GM21723 (cell line): ENCODE measurements around the gene CNTN5.
"Not testable (repeated sequence)": the region's sequence is repeated elsewhere in the genome, so short reads cannot be mapped to it uniquely, and the experiment has no call there.

Source experiments
- ATAC-seq: cut with Tn5 transposase; IDR thresholded peaks from one replicate; pipeline ENCODE4 v1.9.1; 2021; ENCODE audit warnings: mild to moderate bottlenecking, moderate library complexity; ENCODE audit not compliant: unreplicated experiment

The CNTN5 gene

DNA sequence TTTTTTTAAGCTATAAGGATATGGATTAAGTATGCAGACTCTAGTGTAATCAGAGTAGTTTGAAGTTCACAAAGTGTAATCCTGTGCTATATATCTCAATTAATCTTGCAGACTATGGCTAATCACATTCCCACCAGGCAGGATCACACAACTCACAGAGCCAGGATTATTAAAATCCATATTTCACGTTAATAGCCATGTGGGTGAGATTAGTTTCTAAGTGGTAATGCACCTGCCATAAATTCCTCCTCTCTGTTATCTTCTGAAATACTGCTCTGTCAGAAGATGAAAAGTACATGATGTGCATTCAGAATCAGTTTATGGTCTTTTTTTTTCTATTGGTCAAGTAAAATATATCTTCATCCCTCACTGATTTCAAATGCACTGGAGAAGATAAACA is 686.1 kb downstream of the CNTN5 start:
- no peak for ATAC-seq

DNA sequence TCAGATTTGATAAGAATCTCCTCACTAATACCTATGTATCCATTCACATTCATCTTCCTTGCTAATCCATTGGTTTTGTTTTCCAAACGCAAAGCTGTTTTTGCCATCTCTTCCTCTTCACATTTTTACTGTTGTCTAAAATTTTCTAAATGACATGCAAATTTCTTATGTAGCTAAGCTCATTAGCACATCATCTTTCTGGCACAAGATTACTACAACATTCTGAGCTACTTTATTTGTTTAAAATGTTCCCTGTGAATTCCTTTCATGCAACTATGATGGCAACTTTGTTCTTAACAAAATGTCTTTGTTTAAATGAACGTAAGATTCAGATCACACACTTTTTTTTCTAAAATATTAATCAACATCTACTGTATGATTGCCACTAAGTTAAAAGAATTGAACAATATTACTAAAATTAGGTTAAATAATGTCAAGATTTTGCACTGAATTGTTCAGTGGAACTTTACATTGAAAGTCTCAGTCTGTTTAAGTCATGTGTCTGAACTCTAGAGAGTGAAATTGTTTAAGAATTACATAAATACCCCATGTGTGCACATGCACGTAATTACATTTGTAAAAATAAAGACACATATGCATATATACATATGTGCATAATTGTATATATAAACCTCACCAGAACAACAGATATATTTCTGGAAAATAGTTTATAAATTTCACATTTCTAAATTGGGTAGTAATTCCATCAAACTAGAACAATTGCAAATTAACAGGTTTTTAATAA is 688.4 kb downstream of the CNTN5 start:
- ATAC-seq: no peak

DNA sequence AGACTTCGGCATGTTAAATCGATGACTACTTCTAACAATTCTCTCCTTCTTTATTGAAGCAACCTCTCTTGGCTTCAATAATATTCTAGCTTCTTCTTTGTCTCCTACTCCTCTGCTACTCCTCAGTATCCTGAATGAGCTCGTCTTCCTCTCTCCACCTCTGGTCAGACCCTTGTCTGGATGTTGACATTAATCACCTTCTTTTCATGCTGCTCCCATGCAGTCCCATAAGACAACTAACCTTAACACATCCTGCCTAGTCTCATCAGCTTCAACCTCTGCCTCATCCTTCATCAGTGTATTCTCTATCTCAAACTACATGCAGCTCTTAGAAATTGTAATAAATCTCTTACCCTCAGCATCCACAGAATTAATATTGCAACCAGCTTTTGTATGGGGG is 695.6 kb downstream of the CNTN5 start:
- no peak for ATAC-seq

DNA sequence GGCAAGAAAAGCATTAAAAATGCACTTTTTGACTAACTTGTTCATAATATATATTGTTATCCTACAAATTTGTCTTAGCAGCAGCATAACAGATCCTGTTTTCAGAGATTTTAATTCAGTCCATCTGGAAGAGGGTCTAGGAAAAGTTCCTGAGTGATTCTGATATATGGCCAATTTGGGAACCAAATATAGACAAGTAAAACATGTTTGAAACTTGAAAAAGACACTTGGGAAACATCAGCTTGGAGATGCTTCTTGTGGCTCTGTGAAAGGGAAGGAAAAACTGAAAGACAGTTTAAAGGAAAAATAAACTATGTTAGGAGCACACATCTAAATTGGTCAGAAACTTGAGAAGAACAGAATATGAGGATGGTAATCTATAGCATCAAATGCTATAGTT is 697.5 kb downstream of the CNTN5 start:
- ATAC-seq: no peak

DNA sequence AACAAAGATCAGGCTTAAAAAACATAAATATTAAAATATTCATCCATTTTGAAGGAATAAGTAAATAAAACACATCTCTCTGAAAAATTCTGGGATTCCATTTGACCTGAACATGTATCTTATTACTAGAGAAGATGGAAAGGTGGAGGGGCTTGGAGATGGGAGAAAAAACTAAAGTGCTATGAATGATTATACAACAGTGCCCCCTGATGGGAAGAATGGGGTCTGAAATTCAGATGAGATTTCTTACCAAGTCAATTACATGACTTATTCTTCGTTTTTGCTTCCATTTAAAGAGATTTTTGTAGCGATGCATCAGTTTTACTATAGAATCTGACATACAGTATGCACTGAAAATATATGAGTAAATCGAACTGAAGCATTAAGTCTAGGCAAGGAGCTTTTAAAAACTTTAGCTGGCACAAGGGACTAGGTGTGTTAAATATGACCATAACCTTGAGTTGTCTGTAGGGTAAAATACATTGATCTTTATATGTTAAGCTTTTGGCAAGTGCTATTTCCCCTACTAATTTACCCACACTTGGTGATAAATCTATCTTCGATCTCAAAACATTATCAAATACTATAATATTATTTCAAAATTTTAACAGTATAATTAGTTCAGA is 718.8 kb downstream of the CNTN5 start:
- no peak for ATAC-seq

DNA sequence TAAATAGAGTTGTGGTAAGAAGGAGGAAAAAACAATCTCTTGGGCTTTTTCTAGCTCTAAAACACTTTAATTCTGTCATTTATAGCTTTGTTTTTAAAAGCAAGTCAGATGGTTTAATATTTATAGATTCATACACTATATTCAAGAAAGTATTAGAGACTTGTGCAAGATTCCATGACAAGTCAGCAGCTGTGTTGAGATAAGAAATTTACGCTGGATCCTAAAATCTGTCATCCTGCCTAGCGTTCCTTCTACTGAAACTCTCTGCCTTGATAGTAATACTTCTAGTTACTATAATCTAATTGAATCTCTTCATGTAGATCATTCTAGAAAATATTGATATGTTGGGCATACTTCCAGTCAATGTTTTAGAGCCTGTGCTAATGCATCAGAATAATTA is 721.8 kb downstream of the CNTN5 start:
- ATAC-seq: no peak

DNA sequence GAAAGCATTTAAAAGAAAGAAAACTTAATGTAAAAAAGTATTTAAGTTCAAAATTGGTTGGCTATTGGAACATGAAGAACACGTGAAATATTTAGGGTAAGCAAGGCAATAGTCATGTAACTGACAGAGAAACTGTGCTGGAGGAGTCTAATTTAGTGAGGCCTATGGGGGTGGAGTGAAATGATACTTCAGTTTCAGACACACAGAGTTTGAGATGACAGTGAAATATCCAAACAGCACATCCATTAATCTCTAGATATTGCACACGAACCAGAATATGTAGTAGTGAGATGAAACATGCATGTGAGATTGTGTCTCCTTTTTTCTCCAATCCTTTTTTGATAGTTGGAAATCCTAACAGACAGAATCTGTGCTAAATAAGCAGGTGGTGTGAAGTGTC is 739.0 kb downstream of the CNTN5 start:
- ATAC-seq: no peak

DNA sequence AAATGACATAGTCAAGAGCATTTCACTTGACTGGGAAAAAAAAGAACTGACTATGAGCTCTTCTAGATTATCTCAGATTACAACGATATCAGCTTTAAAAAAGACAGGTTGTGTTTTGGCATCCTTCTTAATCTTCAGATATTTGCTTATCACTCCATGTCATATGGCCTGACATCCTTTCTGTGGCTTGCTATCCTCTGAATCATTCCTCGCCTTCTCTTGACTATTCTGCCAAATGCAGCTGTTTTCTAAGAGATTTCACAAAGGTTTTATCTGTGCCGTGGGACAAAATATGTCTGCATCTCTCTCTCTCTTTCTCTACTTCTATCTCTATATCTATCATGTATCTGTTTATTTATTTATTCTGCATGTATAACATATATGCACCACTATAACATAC is 746.1 kb downstream of the CNTN5 start:
- no peak for ATAC-seq

DNA sequence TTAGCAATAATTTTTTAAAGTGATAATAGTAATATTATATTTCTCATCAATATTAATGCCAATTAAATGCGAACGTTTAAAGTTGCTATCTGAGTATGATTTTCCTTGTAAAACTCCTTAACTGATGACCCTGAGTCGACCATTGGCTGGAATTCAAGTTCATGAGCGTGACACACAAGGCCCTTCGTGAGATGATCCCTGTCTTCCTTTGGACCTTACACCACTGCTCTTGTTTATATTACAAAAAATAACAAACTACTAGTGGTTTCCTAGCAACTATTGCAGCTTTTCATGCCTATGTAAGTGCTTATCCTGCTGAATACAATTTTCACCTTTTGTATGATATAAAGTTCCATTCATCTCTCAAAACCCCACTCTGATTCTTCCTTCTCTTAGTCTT is 752.9 kb downstream of the CNTN5 start:
- ATAC-seq: no peak

DNA sequence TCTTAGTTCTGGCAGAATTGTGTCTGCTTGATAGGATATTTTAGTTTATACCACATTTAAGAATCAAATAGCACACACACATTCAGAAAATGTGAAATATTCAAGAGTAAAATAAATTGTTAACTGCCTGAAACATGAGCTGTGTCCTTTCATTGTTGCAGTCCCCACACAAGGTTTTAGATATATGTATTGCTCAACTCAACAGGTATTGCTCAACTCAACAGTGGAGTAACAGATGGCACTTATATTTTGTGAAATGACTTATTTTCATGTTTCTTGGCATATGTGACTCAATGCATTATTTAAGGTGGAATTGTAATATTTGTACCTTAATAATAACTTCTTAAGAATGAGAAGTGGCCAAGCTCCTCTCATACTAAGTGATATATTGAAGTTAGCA is 760.3 kb downstream of the CNTN5 start:
- ATAC-seq: no peak

DNA sequence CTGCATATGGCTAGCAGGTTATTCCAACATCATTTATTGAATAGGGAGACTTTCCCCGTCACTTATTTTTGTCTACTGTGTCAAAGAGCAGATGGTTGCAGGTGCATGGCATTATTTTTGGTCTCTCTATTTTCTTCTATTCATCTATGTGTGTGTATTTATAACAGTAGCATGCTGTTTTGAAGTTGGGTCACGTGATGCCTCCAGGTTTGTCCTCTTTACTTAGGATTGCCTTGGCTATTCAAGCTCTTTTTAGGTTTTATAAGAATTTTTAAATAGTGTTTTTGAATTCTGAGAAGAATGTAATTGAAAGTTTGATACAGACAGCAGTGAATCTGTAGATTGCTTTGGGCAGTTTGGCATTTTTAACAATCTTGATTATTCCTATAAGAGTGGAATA is 770.6 kb downstream of the CNTN5 start:
- ATAC-seq: no peak

DNA sequence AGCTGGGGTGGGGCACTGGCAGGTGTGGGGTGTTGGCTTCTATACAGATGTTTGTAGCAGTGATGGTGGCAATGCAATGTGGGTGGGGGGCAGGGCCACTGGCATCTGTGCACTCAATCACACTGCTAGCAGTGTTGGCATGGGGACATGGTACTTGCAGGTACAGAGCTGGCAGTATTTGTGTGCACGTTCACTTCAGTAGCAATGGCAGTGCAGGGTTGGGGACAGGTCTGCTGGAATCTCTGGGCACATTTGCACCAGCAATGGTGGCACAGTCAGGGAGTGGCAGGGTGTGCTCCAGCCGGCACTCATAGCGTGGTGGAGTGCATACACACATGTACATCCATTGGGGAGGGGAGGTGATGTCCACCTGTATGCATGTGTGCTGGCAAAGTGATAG is 775.2 kb downstream of the CNTN5 start:
- no peak for ATAC-seq

DNA sequence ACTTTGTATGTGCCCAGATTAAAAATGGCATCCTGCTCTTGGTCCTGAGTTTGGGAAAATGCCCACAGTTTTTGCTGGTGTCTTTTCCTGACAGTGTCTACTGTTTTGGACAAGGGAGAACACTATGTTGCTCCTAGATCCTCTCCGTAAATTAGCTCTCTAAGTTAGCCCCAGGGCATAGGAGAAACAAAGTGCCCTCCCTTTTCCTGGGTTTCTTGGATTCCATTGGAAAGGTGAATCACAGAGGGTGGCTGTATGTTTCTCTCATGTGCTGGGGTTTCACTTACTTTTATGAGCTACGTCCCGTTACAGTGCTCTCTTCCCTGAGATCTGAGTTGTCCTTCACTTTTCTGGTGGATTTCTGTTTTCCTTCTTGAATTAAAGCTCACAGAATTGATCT is 782.8 kb downstream of the CNTN5 start:
- no peak for ATAC-seq

DNA sequence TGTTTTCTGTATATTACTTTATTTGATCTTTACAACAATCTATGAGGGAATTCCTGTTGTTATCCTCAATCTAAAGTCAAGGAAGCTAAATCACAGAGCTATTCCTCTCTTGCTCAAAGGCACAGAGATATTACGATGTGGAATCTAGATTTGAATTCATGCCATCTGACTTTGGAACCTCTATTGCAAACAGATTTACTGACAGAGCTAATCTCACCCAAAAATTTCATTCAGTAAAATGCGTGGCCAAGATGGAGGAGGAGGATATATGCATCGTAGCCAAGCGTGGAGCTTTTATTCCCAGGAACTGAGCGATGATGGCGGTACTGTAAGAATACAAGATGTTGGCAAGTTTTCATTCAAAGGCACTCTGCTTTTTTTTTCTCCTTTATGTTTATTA is 791.8 kb downstream of the CNTN5 start:
- ATAC-seq: no peak

DNA sequence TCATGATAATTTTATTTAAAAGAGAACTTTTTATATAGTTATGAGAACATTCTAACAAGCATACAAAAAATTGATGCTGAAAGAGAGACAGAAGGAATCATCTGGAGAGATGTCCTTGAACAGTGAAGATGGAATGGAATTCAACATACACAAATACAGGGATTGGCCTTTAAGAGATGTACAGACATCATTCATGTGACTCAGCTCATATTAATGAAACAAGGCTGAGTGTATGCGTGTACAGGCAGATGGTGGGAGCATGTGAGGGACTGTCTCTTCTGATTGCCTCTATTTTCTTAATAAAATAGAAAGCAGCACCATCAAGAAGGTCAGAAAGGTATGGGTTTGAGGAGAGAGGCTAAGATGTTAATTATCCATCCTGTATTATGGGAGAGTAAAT is 793.3 kb downstream of the CNTN5 start:
- ATAC-seq: no peak

DNA sequence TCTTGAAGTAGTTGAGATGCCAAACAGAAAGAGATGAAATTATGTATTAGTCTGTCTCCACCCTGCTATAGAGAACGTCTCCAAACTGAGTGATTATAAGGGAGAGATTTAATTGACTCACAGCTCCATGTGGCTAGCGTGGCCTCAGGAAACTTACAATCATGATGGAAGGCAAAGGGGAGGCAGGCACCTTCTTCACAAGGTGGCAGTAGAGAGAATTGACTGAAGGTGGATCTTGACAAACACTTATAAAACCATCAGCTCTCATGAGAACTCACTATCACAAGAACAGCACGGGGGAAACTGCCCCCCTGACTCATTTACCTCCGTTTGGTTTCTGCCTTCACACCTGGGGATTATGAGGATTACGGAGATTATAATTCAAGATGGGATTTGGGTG is 794.0 kb downstream of the CNTN5 start:
- no peak for ATAC-seq

DNA sequence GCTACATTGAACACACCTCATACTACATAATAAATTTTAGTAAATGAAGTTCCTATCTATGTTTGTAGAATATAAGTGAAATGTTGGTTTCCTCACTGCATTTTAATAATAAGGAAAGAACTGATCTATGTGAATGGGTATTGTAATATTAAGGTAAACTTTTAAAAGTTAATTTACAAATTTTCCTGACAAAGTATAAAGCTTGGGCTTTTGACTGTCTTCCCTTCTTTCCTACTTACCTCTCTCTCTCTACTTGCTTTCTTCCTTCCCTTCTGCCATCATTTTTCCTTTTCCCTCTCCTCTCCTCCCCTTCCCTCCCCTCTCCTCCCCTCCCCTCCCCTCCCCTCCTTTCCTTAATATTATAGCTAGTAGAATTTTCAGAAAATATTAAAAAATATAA is 798.2 kb downstream of the CNTN5 start:
- ATAC-seq: no peak

DNA sequence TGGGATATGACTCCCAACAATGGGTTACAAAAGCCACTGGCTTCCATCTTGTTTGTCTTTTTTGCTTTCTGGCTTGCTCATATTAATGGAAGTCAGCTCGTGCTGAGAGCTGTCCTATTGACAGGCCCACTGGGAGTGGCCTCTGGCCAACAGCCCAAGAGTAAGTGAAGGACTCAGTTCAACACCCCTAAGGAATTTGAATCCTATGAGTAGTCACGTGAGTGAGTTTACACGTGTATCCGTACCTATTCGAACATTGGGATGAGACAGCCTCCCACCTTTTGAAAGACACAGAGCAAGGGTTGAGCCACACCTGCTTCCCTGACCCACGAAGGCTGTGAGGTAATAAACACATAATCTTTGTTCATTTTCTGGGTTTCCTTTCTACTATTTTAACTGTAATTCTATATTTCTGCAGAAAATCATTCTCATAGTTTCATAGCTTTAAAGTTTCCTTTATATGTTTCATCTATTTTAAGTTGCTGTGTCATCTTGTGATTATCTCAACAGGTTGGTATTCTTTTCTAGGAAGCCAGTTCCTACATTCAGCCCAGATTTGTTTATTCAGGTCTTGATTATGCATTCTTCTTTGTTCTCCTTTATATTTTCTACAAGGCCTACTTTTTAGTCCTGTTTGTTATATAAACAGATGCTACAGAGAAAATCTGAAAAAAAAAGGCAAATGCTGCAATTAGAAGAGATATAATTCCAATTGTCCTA is 802.3 kb downstream of the CNTN5 start:
- ATAC-seq: no peak

DNA sequence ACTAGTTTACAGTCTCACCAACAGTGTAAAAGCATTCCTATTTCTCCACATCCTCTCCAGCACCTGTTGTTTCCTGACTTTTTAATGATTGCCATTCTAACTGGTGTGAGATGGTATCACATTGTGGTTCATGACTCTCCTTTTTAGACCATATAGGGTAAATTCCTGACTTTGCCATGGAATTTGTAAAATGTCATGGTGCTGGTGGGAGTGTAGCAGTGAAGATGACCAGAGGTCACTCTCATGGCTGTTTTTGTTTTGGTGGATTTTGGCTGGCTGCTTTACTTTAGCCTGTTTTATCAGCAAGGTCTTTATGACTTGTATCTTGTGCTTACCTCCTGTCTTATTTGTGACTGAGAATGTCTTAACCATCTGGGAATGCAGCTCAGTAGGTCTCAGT is 816.0 kb downstream of the CNTN5 start:
- not testable (repeated sequence) for ATAC-seq

DNA sequence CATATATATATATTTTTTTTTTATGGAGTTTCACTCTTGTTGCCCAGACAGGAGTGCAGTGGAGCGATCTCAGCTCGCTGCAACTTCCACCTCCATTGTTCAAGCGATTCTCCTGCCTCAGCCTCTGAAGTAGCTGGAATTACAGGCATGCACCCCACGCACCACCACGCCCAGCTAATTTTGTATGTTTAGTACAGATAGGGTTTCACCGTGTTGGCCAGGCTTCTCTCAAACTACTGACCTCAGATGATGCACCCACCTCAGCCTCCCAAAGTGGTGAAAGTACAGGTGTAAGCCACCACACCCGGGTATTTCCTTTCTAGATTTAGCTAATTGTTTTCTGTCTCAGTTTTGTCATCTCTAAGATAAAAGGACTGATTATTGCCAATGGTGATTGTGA is 821.1 kb downstream of the CNTN5 start:
- ATAC-seq: no peak

DNA sequence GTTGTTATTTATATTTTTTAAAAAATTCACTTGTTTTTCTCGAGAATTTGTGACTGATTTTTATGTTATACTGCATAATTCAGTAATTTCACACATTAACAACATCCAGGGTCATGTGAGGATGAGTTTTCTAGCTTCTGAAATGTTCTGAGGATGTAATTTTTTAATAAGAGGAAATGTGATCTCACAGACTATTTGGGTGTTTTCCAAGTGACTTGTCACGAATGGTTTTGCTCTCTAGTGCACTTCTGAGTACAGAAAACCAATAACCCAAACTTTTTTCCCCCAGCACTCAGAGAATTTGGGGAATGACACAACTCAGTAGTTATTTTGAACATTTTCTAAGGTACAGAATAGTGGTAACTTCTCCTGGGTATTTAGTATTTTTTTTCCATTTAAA is 845.2 kb downstream of the CNTN5 start:
- no peak for ATAC-seq

DNA sequence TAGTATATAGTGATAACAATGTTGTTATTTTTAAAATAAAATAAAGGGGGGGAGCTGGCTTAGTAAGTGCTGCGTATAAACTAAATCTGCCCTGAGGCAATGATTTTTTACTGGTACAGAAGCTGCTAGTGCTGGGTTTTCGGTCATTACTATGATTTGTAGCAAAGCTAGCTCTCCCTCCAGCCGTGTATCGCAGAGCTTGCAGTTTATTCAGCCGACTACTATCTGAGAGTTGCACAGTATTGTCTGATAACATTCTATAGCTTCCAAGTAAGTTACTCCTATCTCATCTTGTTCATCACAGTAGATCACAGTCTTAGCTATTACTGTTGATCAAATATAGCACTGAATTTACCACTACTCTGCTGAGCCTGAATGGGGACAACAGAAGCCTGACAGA is 860.9 kb downstream of the CNTN5 start:
- ATAC-seq: no peak
